Coronary artery (tissue), 2 donors: ENCODE data around the gene HSPA9.

ENCODE experiments used
- DNase-seq: peaks from one replicate; pipeline ENCODE4 v3.0.0-alpha.2; 2017; ENCODE audit warnings: low spot score
- H3K27ac ChIP-seq, 2 donors: fragments of 200-600 bp; sonication (generic); one replicate each; pipeline ENCODE4 v1.5.1; 2016 to 2019
- H3K4me3 ChIP-seq: fragments of 200-600 bp; sonication (generic); 2 replicates; pipeline ENCODE4 v1.5.1; 2016; ENCODE audit warnings: mild to moderate bottlenecking, moderate library complexity
- TF ChIP-seq, protein P1 (sequence below): fragments of 200-600 bp; sonication (generic); IDR thresholded peaks from one replicate; pipeline ENCODE4 v1.5.1; 2019; ENCODE audit warnings: antibody characterized with exemption

The HSPA9 gene

DNA sequence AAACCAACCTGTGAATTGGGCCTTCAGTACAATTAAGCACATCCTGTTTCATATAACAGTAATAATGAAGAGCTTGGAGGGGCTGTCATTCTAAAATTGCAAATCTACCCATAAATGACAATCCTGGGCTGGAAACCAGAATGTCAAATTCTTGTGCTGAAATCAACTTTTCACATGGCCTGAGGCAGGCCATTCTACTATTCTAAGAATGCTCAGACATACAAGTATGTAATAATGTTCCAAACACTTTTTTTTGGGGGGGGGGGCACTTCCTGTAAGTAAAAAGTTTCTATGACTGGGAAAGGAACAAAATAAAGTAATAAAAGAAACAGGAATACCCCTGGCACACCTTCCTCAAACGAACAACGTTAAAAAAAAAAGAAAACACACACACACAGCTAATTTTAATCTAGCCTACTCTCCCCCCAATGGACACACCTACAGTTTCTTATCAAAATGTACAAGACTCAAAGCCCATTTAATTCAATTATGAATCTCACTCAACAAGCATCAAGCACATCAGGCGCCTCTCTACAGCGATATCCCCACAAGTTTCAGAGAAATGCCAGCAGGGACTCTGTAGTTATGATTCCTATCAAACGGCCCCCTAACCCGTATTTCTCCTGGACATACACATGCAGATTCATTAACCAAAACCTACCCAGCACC is 33.6 kb downstream of the HSPA9 start:
- H3K27ac ChIP-seq, result peak overlapping the region; percentile 95 to 99
- TF ChIP-seq, protein P1, sequence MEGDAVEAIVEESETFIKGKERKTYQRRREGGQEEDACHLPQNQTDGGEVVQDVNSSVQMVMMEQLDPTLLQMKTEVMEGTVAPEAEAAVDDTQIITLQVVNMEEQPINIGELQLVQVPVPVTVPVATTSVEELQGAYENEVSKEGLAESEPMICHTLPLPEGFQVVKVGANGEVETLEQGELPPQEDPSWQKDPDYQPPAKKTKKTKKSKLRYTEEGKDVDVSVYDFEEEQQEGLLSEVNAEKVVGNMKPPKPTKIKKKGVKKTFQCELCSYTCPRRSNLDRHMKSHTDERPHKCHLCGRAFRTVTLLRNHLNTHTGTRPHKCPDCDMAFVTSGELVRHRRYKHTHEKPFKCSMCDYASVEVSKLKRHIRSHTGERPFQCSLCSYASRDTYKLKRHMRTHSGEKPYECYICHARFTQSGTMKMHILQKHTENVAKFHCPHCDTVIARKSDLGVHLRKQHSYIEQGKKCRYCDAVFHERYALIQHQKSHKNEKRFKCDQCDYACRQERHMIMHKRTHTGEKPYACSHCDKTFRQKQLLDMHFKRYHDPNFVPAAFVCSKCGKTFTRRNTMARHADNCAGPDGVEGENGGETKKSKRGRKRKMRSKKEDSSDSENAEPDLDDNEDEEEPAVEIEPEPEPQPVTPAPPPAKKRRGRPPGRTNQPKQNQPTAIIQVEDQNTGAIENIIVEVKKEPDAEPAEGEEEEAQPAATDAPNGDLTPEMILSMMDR, result no peak
- no peak for DNase-seq
- H3K4me3 ChIP-seq, result peak overlapping the region; percentile 84

DNA sequence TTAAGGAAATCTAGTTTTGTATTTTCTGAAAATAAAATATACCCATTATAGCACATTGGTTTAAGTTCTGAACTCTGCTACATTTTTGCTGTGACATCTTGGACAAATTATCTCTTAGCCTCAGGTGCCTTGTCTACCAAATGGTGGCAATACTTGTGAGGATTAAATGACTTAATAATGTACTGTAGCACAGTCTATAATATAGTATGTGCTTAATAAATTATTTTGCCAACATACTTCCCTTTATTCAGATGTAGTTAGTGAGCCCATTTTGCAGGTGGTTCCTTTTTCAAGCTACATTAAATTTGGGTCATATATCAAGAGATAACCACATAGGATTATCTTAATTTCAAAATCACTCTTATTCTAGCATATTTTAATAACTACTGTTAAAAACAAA is 35.4 kb downstream of the HSPA9 start:
- Histone ChIP-seq H3K27ac (no peak overlapping the region), H3K4me3 (no peak overlapping the region)
- TF ChIP-seq, protein P1, result no peak
- DNase-seq, result no peak

DNA sequence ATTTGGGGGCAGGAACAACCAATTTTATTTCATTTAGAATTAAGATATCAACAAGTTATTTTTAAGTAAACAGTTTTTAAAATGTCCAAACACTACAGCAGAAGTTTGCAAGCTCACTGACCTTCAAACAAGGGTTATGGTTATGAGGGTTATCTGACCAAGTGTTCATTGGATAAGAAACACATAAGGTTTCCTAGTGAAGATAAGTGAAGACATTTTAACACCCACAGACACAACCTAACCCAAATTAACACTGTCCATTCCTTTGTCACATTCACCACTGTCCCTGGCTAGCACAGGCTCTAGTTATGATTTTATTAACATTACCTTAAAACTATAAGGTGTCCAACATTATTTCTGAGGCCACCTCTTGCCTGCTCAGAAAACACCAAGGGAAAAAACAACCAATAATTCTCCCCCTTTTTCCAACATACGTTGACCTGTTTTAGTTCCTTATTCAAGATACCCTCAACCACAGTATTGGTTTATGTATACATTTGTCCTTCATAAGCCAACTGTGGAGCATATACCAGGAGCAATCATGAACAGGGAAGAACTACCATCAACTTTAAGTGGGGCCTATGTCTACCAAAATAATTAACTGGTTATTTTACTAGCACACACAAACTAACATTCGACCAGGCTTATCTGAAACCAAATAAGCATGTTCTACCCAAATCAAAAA is 36.1 kb downstream of the HSPA9 start:
- no peak for DNase-seq
- TF ChIP-seq, protein P1, result no peak
- H3K4me3 ChIP-seq, result no peak overlapping the region
- no peak overlapping the region for H3K27ac ChIP-seq

DNA sequence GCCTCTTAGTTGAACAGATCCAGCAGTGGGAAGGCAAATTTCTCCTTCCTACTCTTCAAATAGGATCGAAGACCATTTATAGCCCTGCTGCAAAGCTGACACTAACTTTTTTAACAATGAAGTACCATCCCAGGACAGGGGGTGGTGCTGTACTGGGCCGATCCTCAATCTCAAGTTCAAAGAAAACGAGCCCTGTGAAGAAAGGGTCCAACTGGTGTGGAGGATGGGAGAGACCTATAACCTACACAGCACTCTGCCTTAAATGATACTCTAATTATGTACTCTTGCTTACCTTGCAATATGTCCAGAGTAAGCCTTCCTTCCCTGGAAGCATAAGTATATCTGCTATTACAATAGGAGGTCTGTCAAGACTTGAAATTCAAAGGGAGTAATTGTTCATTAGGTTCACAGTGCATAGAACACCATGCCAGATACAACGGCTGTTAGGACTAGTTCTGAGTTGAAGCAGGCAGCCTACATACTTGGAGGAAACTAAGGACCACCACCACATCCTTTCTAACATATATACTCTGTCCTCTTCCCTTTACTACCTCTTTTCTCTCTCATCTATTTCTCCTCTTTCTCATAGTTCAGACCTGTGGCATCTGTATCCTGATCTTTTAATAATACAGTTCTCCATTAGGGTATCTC is 38.4 kb downstream of the HSPA9 start:
- H3K27ac ChIP-seq, result no peak overlapping the region
- no peak for DNase-seq
- no peak overlapping the region for H3K4me3 ChIP-seq
- TF ChIP-seq, protein P1, result no peak

DNA sequence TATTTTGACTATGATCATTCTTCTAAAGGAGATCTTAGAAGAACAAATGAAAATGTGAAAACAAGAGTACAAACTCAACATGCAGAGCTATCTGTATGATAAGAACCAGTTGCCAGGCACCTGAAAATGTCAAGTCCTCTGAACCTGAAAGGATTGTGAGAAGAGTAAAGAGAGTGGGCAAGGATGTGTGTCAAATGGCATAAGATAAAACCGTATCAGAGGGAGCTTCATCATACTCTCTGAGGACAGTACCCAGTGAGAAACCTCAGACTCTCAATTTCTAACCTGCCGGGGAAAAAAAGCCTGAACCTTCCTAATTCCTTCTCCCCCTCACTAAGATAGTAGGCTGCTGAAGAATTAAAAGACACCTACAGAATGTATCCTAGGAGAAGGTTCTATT is 39.0 kb downstream of the HSPA9 start:
- TF ChIP-seq, protein P1, result no peak
- H3K27ac ChIP-seq, result no peak overlapping the region
- H3K4me3 ChIP-seq, result no peak overlapping the region
- no peak for DNase-seq

GRCh38 chr5:138533973-138534941 is 40.9 kb downstream of the HSPA9 start:
- Histone ChIP-seq H3K4me3 (no peak overlapping the region), H3K27ac (no peak overlapping the region)
- TF ChIP-seq, protein P1, result no peak
- no peak for DNase-seq
